GM10266 (cell line): ENCODE results near the gene SH3GL1.

ENCODE experiments used
- DNase-seq: peaks from one replicate; pipeline ENCODE4 v3.0.0; 2012; ENCODE audit errors: extremely low spot score
- TF ChIP-seq, protein P1 (sequence below): IDR thresholded peaks from 2 replicates; pipeline ENCODE4 v1.5.1; 2012; ENCODE audit warnings: mild to moderate bottlenecking, low read depth; ENCODE audit not compliant: control insufficient read depth, insufficient read depth; ENCODE audit errors: missing control alignments

Gene SH3GL1

DNA sequence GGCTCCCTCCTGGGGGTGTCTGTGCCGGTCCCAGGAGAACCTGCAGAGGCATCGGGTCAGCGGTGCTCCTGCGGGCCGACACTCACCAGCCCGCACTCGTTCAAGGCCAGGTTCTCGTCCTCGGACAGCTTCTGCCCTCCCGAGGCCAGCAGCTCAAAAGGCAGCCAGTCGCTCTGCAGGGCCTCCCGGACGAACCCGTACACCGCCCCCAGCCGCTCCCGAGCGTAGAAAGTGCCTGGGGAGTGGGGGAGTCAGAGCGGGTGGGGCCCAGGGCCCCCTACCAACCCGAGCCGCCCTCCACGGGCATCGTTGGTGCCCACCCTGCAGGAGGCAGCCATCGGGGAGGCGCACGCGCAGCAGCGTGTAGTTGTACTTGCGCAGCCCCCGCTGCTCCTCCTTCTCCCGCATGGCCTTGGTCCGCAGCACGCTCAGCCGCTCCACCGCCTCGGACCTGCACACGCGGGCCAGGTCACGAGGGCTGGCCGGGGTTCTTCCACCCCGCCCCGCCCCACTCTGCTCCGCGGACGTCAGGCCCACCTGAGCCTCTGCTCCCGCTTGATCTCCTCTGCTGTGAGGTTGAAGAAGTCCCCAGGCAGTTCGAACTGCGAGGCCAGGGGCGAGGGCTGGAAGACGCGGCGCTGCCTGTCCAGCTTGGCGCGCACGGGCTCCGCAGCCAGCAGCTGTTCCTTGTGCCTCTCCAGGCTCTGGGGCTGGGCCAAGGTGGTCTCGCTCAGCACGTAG lies 45.8 kb upstream of the SH3GL1 start:
- no peak for DNase-seq
- TF ChIP-seq, protein P1, sequence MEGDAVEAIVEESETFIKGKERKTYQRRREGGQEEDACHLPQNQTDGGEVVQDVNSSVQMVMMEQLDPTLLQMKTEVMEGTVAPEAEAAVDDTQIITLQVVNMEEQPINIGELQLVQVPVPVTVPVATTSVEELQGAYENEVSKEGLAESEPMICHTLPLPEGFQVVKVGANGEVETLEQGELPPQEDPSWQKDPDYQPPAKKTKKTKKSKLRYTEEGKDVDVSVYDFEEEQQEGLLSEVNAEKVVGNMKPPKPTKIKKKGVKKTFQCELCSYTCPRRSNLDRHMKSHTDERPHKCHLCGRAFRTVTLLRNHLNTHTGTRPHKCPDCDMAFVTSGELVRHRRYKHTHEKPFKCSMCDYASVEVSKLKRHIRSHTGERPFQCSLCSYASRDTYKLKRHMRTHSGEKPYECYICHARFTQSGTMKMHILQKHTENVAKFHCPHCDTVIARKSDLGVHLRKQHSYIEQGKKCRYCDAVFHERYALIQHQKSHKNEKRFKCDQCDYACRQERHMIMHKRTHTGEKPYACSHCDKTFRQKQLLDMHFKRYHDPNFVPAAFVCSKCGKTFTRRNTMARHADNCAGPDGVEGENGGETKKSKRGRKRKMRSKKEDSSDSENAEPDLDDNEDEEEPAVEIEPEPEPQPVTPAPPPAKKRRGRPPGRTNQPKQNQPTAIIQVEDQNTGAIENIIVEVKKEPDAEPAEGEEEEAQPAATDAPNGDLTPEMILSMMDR, result no peak

DNA sequence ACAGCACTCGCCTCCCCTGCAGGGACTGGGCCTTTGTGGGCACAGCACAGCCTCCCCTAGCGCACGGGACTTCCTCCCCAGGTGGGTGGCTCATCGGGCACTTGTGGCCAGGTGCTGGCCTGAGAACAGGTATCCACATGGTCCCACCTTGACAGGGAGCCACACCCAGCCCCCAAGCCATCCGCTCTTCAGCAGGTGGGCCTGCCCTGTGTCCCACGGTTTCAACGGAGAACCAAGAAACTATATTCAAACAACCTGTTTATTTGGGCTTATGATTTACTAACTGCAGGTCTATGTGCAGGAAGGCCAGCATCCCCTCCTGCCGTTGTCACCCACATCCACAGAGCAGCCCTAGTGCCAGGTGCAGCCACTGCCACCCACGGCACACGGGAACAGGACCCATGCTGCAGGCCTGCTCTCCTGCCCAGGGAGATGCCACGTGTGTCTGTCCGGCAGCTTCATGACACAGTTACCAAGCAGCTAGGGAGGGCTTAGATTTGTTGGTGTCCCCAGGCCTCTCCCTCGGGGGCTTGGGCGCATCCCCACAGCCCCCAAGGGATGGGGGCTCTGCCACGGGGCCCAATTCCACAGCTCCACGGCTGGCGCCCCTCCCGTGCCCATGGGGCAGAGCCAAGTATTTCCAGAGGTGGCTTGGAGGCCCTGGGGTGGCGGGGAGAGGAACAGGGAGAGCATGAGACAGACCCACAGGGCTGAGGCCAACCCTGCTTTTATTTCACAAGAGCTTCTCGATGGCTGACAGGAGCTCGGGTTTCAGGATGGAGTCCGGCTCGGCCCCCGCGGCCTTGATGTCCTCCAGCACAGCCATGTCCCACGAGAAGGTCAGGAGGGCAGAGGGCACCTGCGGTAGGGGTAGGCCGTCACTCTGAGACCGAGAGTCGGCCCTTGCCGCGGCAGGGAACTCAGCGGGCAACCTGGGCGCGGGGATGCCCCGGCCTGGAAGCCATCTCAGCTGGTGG lies 44.7 kb upstream of the SH3GL1 start:
- TF ChIP-seq, protein P1, result no peak
- no peak for DNase-seq

DNA sequence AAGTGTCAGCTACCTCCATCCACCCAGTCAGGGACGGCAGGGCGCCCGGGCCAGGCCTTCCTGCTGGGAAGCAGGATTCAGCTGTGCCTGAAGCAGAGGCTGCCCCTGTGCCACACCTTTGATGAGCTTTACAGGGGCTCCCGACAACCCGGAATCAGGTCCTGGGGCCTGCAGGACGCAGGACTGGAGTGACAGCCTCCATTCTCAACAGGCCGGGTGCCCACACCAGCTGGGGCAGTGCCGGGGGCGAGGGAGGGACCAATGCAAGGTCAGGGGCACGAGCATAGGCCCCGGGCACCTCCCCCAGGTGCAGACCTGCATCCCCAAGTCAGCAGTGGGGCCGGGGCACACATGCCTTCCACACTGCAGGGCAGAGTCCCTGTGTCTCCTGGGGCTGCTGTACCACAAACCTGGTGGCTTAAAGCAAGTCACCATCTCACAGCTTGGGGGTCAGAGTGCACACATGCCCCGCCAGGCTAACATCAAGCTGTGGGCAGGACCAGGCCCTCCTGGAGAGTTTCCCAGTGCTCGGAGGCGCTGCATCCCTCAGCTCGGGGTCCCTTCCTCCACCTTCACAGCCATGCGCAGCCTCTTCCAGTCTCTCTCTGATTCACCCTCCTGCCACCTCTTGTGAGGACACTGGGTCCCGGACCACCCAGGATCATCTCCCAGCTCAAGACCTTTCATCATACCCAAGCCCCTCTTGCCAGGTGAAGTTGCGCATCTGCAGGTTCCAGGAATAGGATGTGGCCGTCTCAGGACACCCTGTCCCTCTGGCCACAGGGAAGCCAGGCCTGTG lies 43.8 kb upstream of the SH3GL1 start:
- DNase-seq, result no peak
- TF ChIP-seq, protein P1, result no peak

DNA sequence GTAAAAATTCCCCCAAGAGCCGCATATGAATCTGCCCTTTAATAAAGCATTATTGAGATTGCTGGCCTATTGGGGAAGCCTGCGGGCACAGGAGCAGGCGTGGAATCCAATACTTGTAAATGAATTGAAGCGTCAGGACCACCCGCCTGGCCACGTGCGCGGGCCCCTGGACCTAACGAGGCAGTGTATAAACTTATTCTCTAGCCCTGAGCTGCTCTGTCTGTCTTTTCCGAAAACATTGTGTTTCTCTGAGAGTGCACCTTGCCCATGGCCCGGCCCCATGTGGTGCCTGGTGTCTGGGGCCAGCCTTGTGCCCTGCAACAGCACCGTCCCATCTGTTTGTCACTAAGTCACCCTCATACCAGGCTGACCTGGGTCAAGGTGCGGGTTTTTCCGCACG lies 42.8 kb upstream of the SH3GL1 start:
- TF ChIP-seq, protein P1, result no peak
- no peak for DNase-seq

DNA sequence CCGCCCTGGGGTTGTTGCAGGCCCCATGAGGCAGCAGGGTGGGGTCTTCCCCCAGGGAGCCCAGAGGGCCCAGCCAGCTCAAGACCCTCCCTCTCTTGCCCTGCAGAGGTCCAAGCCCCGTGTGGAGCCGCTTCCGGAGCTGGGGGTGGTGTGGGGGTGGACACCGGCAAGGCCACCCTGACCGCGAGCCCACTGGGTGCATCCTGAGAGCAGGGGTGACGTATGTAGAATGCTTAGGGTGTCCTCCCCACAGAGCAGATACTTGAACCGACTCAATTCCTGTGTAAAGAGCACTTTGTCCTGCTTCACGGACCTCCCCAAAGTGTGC lies 42.4 kb upstream of the SH3GL1 start:
- TF ChIP-seq, protein P1, result no peak
- no peak for DNase-seq

DNA sequence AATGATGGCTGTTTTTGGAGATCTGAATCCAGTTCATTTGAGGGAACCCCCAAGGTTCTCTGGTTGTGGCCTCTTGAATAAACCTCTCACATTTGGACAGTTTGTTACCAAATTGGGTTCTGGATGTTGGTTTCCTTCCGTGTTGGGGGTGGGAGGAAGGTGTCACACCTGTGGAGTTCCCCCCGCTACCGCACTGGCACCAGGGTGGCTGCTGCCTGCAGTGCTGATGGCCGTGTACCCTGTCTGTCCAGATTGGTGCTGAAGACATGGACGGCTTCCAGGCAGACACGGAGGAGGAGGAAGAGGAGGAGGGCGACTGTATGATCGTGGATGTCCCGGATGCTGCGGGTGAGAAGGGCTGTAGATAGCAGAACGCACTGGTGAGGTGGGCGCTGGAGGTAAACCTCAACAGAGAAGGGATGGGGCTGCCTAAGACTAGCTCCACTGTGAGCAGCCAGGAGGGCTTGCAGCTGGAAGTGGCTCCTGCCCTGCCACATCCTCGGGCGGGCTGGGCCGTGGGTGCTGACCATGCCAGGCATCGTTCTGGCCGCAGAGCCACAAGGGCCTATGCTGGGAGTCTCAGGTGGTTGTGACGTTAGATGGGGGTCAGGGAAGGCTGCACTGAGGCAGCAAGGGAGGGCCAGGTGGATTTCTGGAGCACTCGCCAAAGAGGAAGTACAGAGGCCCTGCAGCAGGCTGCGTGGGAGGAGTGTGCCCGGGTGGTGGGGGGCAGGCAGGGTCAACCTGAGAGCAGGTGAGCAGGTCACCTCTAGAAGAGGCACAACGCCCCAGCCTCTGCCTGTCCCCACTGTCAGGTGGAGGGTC lies 41.9 kb upstream of the SH3GL1 start:
- TF ChIP-seq, protein P1, result no peak
- no peak for DNase-seq
